HG02884 (cell line): ENCODE data around the gene RILPL1.
"Not testable (repeated sequence)": the region's sequence is repeated elsewhere in the genome, so short reads cannot be mapped to it uniquely, and the experiment has no call there.

Experiments used
- ATAC-seq: cut with Tn5 transposase; IDR thresholded peaks from one replicate; pipeline ENCODE4 v1.9.1; 2021; ENCODE audit warnings: mild to moderate bottlenecking, moderate library complexity; ENCODE audit not compliant: unreplicated experiment

Gene RILPL1

DNA sequence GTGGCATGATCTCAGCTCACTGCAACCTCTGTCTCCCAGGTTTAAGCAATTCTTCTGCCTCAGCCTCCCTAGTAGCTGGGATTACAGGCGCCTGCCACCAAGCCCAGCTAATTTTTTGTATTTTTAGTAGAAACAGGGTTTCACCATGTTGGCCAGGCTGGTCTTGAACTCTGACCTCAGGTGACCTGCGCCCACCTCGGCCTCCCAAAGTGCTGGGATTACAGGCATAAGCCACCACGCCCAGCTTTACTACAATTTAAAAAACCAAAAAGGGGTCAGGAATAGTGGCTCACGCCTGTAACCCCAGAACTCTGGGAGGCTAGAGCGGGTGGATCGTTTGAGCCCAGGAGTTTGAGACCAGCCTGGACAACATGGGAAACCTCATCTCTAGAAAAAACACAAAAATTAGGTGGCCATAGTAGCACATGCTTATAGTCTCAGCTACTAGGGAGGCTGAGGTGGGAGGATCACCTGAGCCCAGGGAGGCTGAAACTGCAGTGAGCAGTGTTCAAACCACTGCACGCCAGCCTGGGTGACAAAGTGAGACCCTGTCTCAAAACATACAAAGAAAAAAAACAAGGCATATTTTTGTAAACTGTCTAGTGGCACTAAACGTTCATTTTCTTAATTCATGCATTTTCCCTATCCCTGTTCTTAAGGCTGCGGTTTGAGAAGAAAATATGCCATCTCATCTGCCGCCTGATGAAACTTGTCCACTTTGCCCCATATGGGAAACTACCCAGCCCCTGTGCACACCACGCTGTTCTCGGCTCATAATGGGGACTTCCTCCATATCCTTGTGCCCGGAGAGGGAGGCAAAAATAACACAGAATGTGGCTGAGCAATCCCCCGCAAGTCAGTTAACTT lies 101.3 kb downstream of the RILPL1 start:
- ATAC-seq, result not testable (repeated sequence)

DNA sequence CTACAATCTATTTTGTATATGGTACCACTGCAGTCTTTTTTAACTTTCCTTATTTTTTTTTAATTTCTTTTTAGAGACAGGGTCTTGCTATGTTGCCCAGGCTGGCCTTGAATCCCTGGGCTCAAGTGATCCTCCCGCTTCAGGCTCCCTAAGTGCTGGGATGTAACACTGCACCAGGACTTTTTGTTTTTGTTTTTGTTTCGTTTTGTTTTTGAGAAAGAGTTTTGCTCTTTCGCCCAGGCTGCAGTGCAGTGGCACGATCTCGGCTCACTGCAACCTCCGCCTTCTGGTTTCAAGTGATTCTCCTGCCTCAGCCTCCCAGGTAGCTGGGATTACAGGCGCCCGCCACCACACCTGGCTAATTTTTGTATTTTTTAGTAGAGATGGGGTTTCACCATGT lies 104.4 kb downstream of the RILPL1 start:
- ATAC-seq, result not testable (repeated sequence)

DNA sequence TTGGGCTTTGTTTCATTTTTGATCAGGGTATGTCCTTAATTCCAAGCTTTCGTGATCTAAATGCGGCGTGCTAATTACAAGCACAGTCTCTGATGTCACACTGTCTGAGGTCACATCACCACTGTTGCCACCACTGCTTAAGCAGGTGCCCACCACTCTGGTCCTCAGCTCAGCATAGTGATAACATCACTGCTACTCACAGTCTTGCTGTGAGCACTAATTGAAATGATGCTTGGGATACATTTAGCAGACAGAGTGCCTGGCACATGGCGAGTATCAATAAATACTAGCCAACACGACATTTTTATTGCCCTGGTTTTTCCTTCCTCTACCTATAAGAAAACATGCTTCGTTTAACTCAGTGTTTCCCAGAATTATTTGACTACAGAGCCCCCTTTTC lies 104.9 kb downstream of the RILPL1 start:
- no peak for ATAC-seq

DNA sequence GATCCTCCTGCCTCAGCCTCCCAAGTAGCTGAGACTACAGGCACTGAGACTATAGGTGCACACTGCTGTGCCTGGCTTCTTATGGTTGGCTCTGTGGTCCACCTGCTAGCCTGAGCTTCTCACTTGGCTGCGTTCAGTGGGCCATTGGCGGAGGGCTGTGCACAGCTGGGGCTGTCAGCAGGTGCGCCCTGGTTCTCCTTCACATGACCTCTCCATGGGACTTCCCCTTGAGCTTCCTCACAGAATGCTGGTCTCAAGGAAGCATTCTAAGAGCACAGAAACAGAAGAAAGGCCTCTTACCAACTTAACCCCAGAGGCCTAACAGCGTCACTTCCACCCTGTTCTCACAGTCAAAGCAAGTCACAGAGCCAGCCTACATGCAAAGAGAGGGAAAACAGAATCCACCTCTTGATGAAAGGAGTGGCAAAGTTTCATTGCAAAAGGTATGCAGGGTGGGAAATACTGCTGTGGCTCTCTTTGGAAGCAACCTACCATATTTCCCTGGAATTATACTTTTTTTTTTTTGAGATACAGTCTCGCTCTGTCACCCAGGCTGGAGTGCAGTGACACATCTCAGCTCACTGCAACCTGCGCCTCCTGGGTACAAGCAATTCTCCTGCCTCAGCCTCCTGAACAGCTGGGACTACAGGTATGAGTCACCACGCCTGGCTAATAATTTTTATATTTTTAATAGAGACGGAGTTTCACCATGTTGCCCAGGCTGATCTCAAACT lies 106.3 kb downstream of the RILPL1 start:
- peak; percentile 86 for ATAC-seq

DNA sequence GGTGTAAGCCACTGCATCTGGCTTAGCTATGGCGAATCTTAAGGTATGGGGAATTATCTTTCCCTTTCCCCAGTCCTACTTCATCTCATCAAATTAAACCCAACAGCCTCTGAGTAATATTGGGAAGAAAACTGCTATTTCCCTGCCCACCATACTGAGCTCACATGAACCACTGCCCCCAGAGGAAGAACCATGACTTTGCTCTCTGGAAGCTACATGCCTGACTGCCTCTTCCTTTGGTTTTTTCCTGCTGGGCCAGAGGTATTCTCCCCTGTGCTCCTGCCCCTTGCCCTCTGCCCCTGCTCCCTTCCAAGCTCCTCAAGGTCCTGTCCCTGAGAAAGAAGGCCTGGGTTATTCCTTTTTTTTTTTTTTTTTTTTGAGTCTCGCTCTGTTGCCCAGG lies 112.2 kb downstream of the RILPL1 start:
- ATAC-seq, result no peak
